Choroid plexus epithelial cell (primary cell): Measurements from ENCODE around the gene DNAL4.

Source experiments
- DNase-seq: peaks from one replicate; pipeline ENCODE4 v3.0.0-alpha.2; 2010; ENCODE audit warnings: low read depth
- H3K4me3 ChIP-seq: 2 replicates; pipeline ENCODE4 v1.5.1; 2011; ENCODE audit warnings: low read depth, mild to moderate bottlenecking, control low read depth, low read length, moderate library complexity
- TF ChIP-seq, protein P1 (sequence below): conservative IDR thresholded peaks from 2 replicates; pipeline ENCODE4 v1.5.1; 2011; ENCODE audit warnings: low read depth, mild to moderate bottlenecking, control low read depth, inconsistent platforms, low read length, moderate library complexity

The DNAL4 gene

DNA sequence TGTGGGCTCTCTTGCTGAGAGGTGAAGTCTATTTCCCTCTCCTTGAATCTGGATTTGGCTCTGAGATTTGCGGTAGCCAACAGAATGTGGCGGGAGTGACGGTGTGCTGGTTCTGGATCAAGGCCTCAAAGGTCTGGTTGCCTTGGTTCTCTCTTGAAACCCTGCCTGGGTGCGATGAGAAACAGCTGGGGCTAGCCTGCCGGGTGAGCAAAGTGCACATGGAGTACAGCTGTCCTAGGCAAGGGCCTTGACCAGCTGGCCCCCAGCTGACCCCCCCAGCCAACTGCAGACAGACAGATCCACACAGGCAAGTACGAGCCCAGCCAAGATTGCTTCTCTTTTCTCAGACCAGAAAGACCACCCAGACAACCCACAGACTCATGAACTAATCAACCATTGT is 49.0 kb downstream of the DNAL4 start:
- TF ChIP-seq, protein P1, sequence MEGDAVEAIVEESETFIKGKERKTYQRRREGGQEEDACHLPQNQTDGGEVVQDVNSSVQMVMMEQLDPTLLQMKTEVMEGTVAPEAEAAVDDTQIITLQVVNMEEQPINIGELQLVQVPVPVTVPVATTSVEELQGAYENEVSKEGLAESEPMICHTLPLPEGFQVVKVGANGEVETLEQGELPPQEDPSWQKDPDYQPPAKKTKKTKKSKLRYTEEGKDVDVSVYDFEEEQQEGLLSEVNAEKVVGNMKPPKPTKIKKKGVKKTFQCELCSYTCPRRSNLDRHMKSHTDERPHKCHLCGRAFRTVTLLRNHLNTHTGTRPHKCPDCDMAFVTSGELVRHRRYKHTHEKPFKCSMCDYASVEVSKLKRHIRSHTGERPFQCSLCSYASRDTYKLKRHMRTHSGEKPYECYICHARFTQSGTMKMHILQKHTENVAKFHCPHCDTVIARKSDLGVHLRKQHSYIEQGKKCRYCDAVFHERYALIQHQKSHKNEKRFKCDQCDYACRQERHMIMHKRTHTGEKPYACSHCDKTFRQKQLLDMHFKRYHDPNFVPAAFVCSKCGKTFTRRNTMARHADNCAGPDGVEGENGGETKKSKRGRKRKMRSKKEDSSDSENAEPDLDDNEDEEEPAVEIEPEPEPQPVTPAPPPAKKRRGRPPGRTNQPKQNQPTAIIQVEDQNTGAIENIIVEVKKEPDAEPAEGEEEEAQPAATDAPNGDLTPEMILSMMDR: no peak
- DNase-seq: no peak
- H3K4me3 ChIP-seq: no peak overlapping the region

- no peak for DNase-seq
- no peak overlapping the region for H3K4me3 ChIP-seq
- TF ChIP-seq, protein P1: no peak
Observed at GRCh38 chr22:38742176-38742942, 51.6 kb downstream of the DNAL4 start.

DNA sequence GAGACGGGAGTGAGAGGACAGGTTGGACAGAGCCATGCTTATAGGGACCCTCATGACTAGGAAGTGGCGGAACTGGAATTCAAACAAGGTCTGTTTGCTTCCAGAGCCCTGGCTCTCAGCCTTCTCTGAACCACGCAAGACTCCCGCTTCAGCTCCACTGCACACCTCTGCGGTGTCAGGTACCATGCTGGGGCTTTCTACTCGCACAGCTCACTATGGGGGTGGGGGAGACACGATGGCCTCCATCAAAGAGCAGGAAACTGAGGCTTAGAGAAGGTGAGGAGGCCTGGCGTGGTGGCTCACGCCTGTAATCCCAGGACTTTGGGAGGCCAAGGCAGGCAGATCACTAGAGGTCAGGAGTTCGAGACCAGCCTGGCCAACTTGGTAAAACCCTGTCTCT is 52.4 kb downstream of the DNAL4 start:
- no peak for DNase-seq
- TF ChIP-seq, protein P1: no peak
- H3K4me3 ChIP-seq: no peak overlapping the region

DNA sequence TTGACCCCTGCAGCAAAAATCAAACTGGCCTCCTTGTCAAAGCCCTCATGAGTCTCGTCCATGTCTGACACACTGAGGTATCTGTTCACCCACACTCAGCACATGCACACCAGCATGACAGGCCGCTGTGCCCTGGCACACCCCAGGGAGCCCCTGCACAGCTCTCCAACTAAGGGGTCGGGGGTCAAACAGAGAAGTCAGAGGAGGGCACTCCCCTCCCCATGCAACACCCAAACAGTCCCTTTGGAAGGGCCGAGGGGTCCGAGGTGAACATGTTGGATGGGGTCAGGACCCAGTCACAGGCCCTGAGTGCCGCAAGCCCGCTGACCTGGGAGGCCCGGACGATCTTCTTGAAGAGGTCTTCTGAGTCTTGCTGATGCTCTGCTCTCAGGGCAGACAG is 52.8 kb downstream of the DNAL4 start:
- H3K4me3 ChIP-seq: no peak overlapping the region
- DNase-seq: no peak
- TF ChIP-seq, protein P1: no peak

GRCh38 chr22:38740754-38741153 is 53.2 kb downstream of the DNAL4 start:
- no peak overlapping the region for H3K4me3 ChIP-seq
- TF ChIP-seq, protein P1: no peak
- no peak for DNase-seq

GRCh38 chr22:38740116-38740723 is 53.7 kb downstream of the DNAL4 start:
- H3K4me3 ChIP-seq: no peak overlapping the region
- no peak for DNase-seq
- TF ChIP-seq, protein P1: no peak
